AG20443 (cell line): ENCODE measurements around the gene TEX12.
"Not testable (repeated sequence)": the region's sequence is repeated elsewhere in the genome, so short reads cannot be mapped to it uniquely, and the experiment has no call there.

ENCODE experiments used
- DNase-seq: peaks from one replicate; pipeline ENCODE4 v3.0.0; 2012; ENCODE audit warnings: low spot score, mixed read lengths

Gene TEX12

DNA sequence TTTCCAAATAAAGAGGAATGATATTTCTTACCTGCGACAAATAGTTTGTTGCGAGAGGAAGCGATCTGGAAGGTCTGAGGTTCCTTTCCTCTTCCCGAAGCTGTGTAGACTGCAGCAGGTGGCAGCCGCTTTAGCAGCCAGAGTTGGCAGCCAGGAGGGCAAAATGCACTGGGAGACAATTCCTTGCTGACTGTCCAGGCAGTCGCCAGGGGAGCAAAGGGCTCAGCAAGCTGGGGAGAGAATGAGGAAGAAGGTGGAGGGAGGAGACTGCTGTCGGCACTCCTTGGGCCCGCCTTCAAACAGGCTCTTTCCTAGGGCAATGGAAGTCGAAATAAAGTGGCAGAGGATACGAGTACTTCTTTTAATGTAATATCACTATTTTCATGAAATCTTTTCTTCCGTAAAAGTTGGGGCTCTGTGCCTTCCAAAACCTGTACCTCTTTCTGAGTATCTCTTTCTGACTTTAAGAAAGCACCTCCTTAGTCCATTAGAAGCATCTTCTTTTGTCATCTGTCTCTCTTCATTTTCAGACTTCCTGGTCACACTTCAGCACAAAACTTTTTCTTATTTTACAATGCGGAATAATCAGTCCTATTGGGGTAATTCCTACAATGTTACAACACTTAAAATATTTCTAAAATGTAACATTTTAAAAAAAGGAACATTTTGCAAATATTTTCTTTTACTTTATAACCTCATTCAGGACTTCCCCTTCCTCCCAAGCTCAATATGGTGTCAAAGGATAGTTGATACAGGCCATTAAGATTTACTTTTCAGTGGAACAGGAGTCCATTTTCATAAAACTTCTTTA lies 3.1 kb upstream of the TEX12 start, which contains the start of gene IL18:
Gene IL18 (minus strand): TSS at position 220 of the 811 bp plus-strand sequence. CDS start 9,041 bp downstream, outside the sequence.
- DNase-seq, result peak; percentile 25

DNA sequence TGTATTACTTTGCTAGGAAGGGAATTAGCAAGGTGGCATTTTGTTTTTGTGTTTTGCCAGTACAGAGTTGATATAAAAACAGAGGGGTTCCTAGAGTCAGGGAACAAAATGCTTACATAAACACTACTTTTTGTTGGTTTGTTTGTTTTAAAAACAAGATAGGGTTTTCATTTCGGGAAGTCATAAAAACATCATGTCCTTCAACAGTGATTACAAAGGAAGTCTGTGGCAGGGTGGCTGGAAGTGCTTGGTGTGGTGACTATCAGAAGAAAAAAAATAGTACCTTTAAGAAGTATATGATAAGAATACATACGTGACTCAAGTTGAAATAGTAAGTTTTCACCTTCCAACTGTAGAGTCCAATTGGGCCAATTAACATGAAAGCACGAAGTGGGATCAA lies 2.1 kb upstream of the TEX12 start:
- no peak for DNase-seq

DNA sequence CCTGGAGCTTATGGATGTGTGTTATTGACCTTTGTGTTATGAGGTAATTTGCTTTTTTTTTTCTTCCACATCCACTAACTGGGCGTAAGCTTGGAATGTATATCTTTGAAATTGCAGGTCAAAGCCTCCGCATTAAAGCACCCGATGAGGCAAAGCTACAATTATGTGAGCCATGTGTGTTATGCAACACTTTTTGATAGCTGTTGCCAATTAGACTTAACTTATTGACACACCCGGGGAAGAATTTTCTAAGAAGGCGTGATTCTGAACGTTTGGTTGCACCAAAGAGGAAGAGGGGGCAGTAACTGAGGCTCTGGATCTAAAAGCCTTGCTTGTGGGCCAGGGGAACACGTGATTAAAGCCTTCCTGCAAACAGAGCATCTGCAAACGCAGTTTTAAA lies 610 bp upstream of the TEX12 start:
- DNase-seq, result peak; percentile 62

DNA sequence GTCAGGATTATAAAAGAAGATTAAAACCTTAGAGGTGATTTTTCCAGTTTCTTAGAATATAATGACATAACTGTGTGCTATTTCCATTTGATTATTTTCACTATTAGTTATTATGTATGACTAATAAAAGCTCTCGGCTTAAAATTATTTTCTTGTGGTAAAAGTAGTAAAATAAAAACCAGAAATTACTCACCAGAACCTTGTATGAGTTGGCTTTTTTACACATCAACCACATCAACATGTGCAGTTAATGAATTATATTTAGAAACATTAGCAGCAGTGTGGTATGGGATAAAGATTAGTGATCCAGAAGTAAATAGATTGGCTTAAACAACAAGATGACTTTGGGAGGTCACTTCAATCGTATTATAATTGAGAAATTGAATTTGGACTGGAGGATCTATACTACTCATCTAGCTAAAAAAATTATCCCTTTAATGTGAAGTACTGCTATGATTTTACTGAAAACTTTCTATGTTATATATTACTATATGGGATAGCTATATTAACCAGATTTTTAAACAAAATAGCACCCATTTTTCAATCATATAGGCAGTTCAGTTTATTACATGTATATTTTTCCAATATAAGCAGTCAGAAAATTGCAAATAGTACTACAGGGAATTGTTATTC lies 5.3 kb downstream of the TEX12 start:
- peak; percentile 32 for DNase-seq

DNA sequence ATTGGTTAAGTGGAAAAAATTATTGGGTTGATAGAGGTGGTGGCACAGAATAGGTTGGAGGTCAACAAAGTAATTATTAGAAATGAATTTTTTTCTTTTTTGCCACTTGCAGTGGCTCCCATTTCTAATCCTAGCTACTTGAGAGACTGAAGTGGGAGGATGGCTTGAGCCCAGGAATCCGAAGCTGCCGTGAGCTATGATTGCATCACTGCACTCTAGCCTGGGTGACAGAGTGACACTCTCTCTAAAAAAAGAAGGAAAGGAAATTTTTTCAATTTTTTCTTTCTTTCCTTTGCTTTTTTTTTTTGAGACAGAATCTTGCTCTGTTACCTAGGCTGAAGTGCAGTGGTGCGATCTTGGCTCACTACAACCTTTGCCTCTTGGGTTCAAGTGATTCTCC lies 6.0 kb downstream of the TEX12 start:
- no peak for DNase-seq

DNA sequence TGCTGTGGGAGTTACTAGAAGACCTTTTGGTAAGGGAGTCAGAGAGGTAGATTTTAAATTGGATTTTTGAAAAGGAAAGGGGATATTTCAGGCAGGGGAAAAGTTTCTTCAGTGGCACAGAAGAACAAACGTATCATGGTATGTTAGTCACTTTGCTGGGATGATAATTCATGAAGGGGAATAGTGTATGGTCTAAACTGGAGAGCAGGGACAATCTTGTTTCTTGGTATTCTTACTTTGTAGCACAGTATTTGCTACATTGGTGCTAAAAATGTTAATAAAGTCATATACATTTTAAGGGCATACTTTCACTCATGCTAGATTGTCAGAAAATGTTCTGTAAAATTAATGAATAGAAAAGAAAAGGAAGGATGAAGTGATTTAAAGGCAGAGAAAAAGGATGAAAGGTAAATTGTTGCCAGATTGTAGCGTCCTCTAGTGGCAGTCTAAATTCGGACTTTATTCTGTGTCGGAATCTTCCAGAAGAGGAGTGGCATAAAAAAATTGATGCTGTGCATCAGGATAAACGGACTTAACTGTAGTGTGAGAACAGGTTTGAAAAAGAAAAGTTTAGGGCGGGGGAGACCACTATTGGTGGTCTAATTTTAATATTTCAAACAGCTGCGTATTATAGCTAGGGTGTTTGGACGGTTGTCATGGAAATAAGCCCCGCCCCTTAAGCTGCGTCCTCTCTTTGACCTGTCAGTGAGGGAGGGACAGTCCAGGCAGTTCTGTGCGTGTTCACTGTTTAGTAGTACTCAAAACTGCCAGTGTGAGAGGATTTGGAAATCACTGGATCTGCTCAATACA lies 7.8 kb downstream of the TEX12 start, which contains the start of gene BCO2:
Gene BCO2 (plus strand): TSS at position 724 of the 810 bp plus-strand sequence. CDS start 90 bp downstream, outside the sequence.
- peak; percentile 82 for DNase-seq

DNA sequence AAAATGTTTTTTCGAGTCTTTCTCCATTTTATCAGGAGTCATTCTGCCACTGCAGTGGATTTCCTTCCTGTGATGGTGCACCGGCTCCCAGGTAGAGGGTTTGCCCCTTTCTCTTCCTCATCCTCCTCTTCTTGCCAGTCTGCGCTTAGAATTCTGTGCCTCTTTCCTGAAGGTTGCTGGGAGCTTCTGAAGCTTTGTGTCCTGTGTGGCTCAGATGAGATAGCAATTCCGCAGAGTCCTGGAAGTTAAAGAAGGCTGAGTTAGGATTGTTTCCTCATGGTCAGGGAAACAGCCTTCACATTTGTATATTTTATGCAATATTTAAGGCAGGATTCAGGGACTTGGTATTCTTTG lies 8.4 kb downstream of the TEX12 start:
- DNase-seq, result no peak

DNA sequence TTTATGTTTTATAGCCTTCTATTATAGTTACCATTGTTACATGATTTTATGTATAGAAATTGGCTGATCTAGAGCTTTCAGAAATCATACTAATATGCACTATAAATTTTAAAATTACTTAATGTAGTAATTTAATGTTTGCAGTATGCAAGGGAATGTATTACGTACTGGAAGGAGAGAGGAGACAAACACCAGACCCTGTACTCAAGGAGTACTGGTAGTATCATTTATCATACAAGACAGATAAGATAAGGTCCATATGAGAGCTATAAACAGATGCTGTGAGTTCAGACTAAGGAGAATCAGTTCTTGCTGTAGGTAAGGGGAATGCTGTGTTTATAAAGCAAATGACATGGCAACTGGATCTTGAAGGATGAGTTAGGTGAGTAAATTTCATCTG lies 8.9 kb downstream of the TEX12 start:
- no peak for DNase-seq

DNA sequence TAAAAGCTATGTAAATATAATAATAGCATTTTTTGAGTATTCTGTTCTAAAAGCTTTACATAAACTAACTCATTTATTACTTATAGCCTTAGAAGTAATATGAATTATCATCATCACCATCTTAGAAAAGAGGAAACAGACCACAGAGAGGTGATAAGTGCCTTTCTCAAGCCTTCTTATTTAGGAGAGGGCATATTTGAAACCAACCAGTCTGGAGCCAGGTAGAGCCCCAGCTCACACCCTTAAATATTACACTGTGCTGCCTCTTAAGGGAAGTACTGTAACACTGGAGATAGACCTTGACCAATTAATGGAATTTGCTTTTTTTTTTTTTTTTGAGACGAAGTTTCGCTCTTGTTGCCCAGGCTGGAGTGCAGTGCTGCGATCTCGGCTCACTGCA lies 10.4 kb downstream of the TEX12 start:
- DNase-seq, result no peak

DNA sequence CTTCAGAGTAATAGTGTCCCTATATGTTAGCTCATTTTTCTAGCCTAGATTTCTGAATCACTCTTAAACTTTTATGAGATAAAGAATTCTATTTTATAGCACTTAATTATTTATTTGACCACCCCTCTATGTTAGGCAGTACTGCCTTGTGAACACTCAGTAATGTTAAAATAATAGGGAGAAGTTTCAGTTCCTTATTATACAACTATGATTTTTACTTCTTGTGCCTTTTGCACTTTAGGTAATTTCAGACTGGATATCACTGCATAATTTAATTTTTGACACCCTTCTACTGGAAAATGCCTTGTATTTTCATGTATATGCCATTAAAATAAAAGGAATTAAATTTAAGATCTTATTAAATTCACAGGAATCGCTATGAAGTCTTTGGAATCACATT lies 11.3 kb downstream of the TEX12 start:
- no peak for DNase-seq

DNA sequence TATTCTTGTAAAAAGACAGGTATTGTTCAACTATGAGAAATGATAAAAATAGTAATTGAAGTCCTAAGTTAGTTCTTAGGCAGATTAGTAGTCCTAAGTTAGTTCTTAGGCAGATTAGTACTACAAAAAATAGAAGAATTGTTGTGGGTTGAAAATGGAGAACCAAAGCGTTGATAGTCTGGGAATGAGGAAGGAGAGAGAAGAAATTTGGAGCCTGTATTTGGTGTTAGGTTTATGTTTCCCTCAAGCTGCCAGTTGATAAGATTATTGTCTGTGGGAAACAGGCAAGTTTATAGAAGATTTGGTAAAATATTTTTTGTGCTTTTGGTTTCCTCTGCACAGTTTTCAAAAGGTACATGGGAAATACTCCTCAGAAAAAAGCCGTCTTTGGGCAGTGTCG lies 11.8 kb downstream of the TEX12 start:
- no peak for DNase-seq

DNA sequence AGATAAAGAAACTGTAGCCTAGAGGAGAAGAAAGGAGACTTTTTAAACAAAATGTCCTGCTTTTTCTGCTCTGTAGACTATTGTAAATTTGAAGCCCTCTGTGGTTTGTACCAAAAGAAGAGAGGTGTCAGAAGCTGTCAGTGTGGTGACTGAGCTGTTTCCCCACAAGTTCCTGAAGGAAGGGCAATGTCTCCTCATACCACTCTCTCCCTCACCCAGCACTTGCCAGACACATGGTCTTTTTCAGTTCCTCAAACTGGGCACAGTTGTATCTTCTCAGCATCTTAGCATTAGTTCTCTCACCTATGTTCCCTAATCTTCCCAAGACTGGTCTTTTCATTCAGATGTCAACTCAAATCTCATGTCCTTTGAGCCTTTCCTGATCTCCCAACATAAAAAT lies 12.4 kb downstream of the TEX12 start:
- DNase-seq, result no peak

DNA sequence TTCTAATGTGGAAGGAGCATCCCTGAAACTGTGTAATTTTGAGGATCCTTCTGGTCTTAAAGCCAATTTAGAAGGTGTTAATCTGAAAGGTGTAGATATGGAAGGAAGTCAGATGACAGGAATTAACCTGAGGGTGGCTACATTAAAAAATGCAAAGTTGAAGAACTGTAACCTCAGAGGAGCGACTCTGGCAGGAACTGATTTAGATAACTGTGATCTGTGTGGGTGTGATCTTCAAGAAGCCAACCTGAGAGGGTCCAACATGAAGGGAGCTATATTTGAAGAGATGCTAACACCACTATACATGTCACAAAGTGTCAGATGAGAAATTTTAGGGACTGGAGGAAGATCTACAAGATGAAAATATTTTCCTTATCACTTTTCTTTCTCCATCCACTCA lies 15.7 kb downstream of the TEX12 start:
- no peak for DNase-seq

DNA sequence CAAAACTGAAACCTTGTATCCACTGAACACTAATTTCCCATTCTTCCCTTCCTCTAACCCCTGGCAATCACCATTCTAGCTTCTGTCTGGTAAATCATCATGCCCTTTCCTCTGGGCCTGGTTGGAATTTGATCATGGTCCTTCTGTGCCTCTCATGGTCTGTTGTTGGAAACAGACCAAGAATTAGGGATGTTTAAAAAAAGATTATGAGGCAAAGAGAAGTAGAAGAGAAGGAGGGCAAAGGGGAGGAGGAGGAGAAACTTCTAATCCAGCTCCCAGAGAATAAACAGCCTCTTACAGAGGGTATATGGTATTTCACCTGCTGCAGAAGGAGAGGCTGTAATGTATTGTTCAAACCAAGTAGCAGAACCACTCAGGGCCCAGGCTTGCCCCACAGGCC lies 18.7 kb downstream of the TEX12 start:
- DNase-seq, result no peak

DNA sequence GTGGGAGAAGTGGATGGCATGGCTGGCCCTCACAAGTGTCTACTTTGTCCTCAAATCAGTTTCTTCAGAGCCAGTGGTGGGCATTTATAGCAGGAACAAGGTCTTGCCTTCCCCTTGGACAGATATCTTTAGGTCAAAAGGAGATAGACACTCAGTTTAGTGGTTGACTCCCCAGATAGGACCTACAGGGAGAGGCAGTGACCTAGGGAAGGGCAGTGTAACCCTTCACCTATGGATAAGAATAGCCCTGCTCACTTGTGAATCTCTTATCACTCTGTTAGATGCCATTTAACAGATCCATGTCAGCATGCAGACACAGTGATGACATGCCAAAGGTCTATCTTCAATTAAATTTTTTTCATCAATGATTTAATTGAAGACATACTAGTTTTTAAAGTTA lies 19.1 kb downstream of the TEX12 start:
- no peak for DNase-seq

DNA sequence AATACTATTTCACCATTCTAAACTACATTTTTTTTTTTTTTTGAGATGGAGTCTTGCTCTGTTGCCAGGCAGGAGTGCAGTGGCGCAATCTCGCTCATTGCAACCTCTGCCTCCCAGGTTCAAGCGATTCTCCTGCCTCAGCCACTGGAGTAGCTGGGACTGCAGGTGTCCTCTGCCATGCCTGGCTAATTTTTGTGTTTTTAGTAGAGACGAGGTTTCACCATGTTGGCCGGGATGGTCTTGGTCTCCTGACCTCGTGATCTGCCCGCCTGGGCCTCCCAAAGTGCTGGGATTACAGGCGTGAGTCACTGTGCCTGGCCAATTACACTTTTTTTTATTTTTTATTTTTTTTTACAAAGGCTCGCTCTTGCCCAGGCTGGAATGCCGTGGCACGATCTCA lies 27.9 kb downstream of the TEX12 start:
- not testable (repeated sequence) for DNase-seq

DNA sequence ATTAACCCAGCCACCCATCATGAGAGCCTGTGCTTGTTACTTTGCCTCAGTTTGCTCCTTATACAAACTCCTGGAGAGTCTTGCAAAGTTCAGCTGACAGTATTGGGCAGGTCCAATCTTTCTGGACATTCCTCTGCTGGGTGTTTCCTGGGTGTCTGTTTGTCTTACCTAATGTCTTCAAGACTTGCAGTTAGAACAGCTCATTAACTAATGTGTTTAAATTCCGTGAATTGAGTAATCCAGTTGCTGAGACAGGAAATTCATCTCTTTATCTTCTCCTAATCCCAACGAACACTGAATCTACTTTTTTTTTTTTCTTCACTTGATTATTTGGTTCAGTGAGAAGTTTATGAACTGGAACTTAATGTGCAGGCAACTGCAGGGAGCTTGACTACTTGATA lies 28.8 kb downstream of the TEX12 start:
- DNase-seq, result peak; percentile 18

DNA sequence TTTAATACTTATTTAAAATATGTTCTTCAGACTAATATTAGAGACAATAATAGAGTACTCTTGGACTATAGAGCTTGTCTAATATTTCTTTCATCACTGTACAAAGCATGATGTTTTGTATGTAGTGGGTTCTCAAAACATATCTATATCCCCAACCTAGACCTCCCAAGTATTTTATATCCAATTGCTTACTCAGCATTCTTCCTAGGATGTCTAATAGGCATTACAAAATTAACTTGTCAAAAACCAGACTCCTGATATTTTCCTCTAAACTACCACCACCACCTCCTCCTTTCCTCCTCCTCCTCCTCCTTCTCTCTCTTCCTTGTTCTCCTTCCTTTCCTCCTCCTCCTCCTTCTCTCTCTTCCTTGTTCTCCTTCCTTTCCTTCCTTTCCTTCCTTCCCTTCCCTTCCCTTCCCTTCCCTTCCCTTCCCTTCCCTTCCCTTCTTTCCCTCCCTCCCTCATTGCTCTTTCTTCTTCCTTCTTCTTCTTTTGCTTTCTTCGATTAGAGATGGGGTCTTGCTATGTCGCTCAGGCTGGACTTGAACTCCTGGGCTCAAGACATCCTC lies 29.4 kb downstream of the TEX12 start:
- DNase-seq, result no peak

DNA sequence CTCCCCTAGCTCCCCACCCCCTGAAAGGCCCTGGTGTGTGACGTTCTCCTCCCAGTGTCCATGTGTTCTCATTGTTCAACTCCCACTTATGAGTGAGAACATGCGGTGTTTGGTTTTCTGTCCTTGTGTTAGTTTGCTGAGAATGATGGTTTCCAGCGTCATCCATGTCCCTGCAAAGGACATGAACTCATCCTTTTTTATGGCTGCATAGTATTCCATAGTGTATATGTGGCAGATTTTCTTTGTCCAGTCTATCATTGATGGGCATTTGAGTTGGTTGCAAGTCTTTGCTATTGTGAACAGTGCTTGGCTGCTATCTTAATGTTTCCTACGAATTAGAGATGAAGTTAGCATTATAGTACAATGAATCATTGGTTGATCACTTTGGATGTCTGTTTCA lies 31.9 kb downstream of the TEX12 start:
- DNase-seq, result not testable (repeated sequence)

DNA sequence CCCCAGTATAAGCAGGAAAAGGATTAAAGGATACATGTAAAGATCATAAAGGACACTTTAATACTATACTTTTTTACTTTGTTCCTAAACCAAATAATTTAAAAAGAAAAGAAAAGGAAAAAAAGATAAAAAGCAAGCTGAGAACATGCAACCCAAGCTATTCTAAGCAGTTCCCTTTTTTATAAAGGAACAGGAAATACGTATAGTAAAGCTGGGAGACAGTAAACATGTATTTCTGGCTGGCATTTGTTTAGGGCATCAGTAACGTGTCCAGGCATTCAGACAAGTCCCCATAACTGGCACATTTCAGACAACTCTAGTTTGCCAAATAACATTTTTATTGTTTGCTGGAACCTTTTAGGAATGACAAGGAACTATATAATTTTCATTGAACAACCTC lies 33.1 kb downstream of the TEX12 start:
- no peak for DNase-seq

DNA sequence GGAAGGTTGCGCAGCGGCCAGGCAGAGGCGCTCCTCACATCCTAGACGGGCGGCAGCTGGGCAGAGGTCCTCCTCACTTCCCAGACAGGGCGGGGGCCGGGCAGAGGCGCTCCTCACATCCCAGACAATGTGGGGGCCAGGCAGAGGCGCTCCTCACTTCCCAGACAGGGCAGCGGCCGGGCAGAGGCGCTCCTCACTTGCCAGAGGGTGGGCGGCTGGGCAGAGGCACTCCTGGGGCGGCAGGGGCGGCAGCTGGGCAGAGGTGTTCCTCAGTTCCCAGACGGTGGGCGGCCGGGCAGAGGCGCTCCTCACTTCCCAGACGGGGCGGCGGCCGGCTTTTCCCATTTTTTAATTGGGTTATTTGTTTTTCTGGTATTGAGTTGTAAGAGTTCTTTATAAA lies 38.9 kb downstream of the TEX12 start:
- no peak for DNase-seq

DNA sequence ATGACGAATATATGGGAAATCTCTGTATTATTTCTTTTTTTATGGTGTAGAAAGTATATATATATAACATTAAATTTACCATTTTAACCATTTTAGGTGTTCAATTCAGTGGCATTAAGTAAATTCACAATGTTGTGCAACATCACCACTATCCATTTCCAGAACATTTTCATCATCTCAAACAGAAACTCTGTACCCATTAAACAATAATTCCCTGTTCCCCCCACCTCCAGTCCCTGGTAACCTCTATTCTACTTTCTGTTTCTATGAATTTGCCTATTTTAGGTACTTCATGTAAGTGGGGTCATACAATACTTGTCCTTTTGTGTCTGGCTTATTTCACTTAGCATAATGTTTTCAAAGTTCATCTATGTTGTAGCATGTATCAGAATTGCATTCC lies 43.7 kb downstream of the TEX12 start:
- DNase-seq, result no peak

DNA sequence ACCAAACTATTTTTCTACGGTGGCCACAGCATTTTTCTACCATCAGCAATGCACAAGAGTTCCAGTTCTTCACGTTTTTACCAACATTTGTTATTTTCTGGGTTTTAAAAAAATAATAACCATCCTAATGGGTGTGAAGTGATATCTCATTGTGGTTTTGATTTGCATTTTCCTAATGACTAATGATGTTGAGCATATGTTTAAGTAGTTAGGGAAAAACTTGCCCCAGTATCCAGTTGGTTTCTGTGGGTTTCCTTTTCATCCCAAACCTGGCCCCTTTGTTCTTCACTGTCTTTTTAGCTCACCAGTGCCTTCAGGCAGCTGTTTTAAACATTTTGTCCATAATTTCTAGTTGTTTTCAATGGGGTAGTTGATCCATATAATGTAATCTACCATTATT lies 44.4 kb downstream of the TEX12 start:
- DNase-seq, result no peak
